Measurements from ENCODE around the gene CCNE1. TPM values are rescaled to one million over a fixed set of nuclear protein-coding genes. Genes with fewer than 3 reads are reported as not detected.

The CCNE1 gene
- total and polyA plus RNA-seq, 2 of the 13 experiments (the other 11 are each of a cell fraction or from before 2014, with no cell fraction given) = 16.0 to 50.6 TPM

GRCh38 chr19:29858621-29859020, 46.8 kb downstream of the CCNE1 start (continued):
- TF ChIP-seq, protein P1, sequence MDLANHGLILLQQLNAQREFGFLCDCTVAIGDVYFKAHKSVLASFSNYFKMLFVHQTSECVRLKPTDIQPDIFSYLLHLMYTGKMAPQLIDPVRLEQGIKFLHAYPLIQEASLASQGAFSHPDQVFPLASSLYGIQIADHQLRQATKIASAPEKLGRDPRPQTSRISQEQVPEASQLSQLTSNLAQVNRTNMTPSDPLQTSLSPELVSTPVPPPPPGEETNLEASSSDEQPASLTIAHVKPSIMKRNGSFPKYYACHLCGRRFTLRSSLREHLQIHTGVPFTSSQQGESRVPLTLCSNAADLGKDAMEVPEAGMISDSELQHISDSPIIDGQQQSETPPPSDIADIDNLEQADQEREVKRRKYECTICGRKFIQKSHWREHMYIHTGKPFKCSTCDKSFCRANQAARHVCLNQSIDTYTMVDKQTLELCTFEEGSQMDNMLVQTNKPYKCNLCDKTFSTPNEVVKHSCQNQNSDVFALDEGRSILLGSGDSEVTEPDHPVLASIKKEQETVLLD (CRISPR knock-in tag; IDR thresholded peaks at IDR 0.05; ENCODE audit: low read depth) = no peak
- TF ChIP-seq ZNF747 (CRISPR knock-in tag; IDR thresholded peaks at IDR 0.05; ENCODE audit: borderline replicate concordance) (no peak), ZNF317 (CRISPR knock-in tag; IDR thresholded peaks at IDR 0.05) (no peak)

GRCh38 chr19:29860492-29860891, 48.7 kb downstream of the CCNE1 start:
- no peak for FAIRE-seq
- CTCF ChIA-PET (ENCODE audit: low intra/inter-chr PET ratio, low total read pairs) = no interaction called here
- 20% methylated on average over 1 of the region's 3 CpGs for WGBS (ENCODE audit: low lambda C conversion rate)

More at GRCh38 chr19:29860492-29860891, 48.7 kb downstream of the CCNE1 start:
- Histone ChIP-seq H3K4me3 (replicated peaks in 1 of 3; ENCODE audit: insufficient read depth in 1 of 3, low read depth in 2 of 3, low read length in 3 of 3) (no peak overlapping the region), H3K36me3 (replicated peaks in 1 of 2; ENCODE audit: control insufficient read depth in 1 of 2, insufficient read depth in 2 of 2, low read length in 2 of 2) (no peaks in the 10 kb centered on the region), H3K79me2 (ENCODE audit: insufficient read depth, low read length) (no peaks in the 10 kb centered on the region), H3K27me3 (ENCODE audit: control insufficient read depth in 1 of 2, insufficient read depth in 2 of 2, low read length in 2 of 2) (peaks cover 0 to 19% of the 10 kb centered on the region in 2 experiments), H3K9me3 (ENCODE audit: low read length) (no peaks in the 10 kb centered on the region), H2AFZ (ENCODE audit: low read length) (no peak overlapping the region), H4K20me1 (ENCODE audit: insufficient read depth, low read length) (no peaks in the 10 kb centered on the region), H3K9ac (ENCODE audit: insufficient read depth, low read depth, low read length) (no peak overlapping the region), H3K4me2 (ENCODE audit: low read depth, low read length) (no peak overlapping the region), H3K4me1 (ENCODE audit: insufficient read depth, low read length) (no peaks in the 10 kb centered on the region), H3K27ac (ENCODE audit: extremely low read length, insufficient read depth, low read length) (no peak overlapping the region)
- in situ Hi-C loops (cut with HindIII; ENCODE audit: extremely low pct_ligation_motif_present, low pct_unique_long_range_greater_than_20kb) = no loop called here
- no TSS peak for BruUV-seq (replicated peaks)
- intact Hi-C loops (cut with micrococcal nuclease; ENCODE audit: unreplicated experiment) = no loop called here
- no peak for TF ChIP-seq NR1H2 (CRISPR knock-in tag; IDR thresholded peaks at IDR 0.05; ENCODE audit: borderline replicate concordance, low read depth)
- peak; percentile 22; the same call in 1 of the 2 replicates for TF ChIP-seq USF2 (IDR thresholded peaks at IDR 0.05; ENCODE audit: low read depth, low read length)
- TF ChIP-seq USF2 (CRISPR knock-in tag; IDR thresholded peaks at IDR 0.05; ENCODE audit: borderline replicate concordance) = no peak; the same call in 1 of the 2 replicates
- TF ChIP-seq NFYC (CRISPR knock-in tag; IDR thresholded peaks at IDR 0.05) = peak; percentile 40
- ATAC-seq (no peak; the same call in 2 of the 3 replicates), DNase-seq (ENCODE audit: low spot score) (no peak)
- POLR2A ChIA-PET = no interaction called here
